ENCODE measurements around the gene PRMT2. TPM values are rescaled to one million over a fixed set of nuclear protein-coding genes. Genes with fewer than 3 reads are reported as not detected.

PRMT2 gene
- total and polyA plus RNA-seq, 2 experiments from 2014 or later, result 51.9 to 56.9 TPM

DNA sequence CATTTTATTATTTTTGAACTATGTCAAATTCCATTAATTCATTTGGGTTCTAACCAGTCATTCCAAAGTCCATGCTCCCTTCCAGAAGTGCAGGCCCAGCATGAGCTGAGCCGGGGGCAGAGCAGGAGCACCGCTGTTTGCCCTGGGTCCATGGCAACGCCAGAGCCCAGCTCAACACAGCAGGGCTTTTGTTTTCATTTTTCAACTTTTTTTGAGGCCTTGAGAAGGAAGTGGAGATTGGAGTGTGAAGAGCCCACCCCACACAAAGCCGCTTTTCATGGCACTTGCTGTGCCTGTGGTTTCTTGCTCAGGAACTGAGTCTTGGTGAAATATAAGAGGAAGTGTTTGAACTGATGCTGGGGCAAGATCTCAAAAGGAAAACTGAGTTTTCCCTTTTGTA, 13.2 kb upstream of the PRMT2 start:
- peaks cover 13% of the 10 kb centered on the region for H3K36me3 Mint-ChIP-seq (ENCODE audit: low read depth)
- peaks cover 22% of the 10 kb centered on the region for H3K9me3 Mint-ChIP-seq
- Histone ChIP-seq H3K4me3 (no peak overlapping the region), H3K79me2 (replicated peaks; ENCODE audit: insufficient read depth) (no peaks in the 10 kb centered on the region), H3K27ac (ENCODE audit: low read depth) (no peak overlapping the region), H3K27me3 (ENCODE audit: insufficient read depth) (no peaks in the 10 kb centered on the region), H3F3A (replicated peaks; ENCODE audit: low read depth) (no peaks in the 10 kb centered on the region), H3K4me2 (no peak overlapping the region), H3K9me2 (ENCODE audit: insufficient read depth) (peaks cover 3% of the 10 kb centered on the region; the same call in 1 of the 2 replicates), H3K36me3 (ENCODE audit: insufficient read depth) (no peaks in the 10 kb centered on the region), H3K4me1 (ENCODE audit: insufficient read depth) (peaks cover 2% of the 10 kb centered on the region), H2AFZ (peak overlapping the region; percentile 48; the same call in 1 of the 2 replicates), H4K20me1 (replicated peaks; ENCODE audit: insufficient read depth) (no peaks in the 10 kb centered on the region)
- TF ChIP-seq EZH2phosphoT487 (IDR thresholded peaks at IDR 0.05; ENCODE audit: unreplicated experiment) (no peak), ZNF114 (CRISPR knock-in tag; IDR thresholded peaks at IDR 0.05) (no peak), EZH2 (IDR thresholded peaks at IDR 0.05; ENCODE audit: low read depth, unreplicated experiment) (no peak), ETS1 (IDR thresholded peaks at IDR 0.05) (no peak), STAT1 (IDR thresholded peaks at IDR 0.05; ENCODE audit: unreplicated experiment) (no peak), CREB1 (CRISPR knock-in tag; IDR thresholded peaks at IDR 0.05; ENCODE audit: low read depth) (no peak), POLR2AphosphoS5 (IDR thresholded peaks at IDR 0.05; ENCODE audit: low read depth) (no peak), ZNF331 (CRISPR knock-in tag; IDR thresholded peaks at IDR 0.05; ENCODE audit: low read depth) (no peak), JUNB (IDR thresholded peaks at IDR 0.05; ENCODE audit: unreplicated experiment) (no peak), NANOG (IDR thresholded peaks at IDR 0.05; ENCODE audit: borderline replicate concordance) (no peak)
- TF ChIP-seq, protein P1, sequence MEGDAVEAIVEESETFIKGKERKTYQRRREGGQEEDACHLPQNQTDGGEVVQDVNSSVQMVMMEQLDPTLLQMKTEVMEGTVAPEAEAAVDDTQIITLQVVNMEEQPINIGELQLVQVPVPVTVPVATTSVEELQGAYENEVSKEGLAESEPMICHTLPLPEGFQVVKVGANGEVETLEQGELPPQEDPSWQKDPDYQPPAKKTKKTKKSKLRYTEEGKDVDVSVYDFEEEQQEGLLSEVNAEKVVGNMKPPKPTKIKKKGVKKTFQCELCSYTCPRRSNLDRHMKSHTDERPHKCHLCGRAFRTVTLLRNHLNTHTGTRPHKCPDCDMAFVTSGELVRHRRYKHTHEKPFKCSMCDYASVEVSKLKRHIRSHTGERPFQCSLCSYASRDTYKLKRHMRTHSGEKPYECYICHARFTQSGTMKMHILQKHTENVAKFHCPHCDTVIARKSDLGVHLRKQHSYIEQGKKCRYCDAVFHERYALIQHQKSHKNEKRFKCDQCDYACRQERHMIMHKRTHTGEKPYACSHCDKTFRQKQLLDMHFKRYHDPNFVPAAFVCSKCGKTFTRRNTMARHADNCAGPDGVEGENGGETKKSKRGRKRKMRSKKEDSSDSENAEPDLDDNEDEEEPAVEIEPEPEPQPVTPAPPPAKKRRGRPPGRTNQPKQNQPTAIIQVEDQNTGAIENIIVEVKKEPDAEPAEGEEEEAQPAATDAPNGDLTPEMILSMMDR (conservative IDR thresholded peaks at IDR 0.05; ENCODE audit: low read depth in 2 of 2), result no peak
- TF ChIP-seq, protein P2, sequence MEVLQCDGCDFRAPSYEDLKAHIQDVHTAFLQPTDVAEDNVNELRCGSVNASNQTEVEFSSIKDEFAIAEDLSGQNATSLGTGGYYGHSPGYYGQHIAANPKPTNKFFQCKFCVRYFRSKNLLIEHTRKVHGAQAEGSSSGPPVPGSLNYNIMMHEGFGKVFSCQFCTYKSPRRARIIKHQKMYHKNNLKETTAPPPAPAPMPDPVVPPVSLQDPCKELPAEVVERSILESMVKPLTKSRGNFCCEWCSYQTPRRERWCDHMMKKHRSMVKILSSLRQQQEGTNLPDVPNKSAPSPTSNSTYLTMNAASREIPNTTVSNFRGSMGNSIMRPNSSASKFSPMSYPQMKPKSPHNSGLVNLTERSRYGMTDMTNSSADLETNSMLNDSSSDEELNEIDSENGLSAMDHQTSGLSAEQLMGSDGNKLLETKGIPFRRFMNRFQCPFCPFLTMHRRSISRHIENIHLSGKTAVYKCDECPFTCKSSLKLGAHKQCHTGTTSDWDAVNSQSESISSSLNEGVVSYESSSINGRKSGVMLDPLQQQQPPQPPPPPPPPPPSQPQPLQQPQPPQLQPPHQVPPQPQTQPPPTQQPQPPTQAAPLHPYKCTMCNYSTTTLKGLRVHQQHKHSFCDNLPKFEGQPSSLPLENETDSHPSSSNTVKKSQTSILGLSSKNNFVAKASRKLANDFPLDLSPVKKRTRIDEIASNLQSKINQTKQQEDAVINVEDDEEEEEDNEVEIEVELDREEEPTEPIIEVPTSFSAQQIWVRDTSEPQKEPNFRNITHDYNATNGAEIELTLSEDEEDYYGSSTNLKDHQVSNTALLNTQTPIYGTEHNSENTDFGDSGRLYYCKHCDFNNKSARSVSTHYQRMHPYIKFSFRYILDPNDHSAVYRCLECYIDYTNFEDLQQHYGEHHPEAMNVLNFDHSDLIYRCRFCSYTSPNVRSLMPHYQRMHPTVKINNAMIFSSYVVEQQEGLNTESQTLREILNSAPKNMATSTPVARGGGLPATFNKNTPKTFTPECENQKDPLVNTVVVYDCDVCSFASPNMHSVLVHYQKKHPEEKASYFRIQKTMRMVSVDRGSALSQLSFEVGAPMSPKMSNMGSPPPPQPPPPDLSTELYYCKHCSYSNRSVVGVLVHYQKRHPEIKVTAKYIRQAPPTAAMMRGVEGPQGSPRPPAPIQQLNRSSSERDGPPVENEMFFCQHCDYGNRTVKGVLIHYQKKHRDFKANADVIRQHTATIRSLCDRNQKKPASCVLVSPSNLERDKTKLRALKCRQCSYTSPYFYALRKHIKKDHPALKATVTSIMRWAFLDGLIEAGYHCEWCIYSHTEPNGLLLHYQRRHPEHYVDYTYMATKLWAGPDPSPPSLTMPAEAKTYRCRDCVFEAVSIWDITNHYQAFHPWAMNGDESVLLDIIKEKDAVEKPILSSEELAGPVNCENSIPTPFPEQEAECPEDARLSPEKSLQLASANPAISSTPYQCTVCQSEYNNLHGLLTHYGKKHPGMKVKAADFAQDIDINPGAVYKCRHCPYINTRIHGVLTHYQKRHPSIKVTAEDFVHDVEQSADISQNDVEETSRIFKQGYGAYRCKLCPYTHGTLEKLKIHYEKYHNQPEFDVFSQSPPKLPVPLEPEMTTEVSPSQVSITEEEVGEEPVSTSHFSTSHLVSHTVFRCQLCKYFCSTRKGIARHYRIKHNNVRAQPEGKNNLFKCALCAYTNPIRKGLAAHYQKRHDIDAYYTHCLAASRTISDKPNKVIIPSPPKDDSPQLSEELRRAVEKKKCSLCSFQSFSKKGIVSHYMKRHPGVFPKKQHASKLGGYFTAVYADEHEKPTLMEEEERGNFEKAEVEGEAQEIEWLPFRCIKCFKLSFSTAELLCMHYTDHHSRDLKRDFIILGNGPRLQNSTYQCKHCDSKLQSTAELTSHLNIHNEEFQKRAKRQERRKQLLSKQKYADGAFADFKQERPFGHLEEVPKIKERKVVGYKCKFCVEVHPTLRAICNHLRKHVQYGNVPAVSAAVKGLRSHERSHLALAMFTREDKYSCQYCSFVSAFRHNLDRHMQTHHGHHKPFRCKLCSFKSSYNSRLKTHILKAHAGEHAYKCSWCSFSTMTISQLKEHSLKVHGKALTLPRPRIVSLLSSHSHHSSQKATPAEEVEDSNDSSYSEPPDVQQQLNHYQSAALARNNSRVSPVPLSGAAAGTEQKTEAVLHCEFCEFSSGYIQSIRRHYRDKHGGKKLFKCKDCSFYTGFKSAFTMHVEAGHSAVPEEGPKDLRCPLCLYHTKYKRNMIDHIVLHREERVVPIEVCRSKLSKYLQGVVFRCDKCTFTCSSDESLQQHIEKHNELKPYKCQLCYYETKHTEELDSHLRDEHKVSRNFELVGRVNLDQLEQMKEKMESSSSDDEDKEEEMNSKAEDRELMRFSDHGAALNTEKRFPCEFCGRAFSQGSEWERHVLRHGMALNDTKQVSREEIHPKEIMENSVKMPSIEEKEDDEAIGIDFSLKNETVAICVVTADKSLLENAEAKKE (CRISPR knock-in tag; IDR thresholded peaks at IDR 0.05), result no peak
- TF ChIP-seq, protein P3, sequence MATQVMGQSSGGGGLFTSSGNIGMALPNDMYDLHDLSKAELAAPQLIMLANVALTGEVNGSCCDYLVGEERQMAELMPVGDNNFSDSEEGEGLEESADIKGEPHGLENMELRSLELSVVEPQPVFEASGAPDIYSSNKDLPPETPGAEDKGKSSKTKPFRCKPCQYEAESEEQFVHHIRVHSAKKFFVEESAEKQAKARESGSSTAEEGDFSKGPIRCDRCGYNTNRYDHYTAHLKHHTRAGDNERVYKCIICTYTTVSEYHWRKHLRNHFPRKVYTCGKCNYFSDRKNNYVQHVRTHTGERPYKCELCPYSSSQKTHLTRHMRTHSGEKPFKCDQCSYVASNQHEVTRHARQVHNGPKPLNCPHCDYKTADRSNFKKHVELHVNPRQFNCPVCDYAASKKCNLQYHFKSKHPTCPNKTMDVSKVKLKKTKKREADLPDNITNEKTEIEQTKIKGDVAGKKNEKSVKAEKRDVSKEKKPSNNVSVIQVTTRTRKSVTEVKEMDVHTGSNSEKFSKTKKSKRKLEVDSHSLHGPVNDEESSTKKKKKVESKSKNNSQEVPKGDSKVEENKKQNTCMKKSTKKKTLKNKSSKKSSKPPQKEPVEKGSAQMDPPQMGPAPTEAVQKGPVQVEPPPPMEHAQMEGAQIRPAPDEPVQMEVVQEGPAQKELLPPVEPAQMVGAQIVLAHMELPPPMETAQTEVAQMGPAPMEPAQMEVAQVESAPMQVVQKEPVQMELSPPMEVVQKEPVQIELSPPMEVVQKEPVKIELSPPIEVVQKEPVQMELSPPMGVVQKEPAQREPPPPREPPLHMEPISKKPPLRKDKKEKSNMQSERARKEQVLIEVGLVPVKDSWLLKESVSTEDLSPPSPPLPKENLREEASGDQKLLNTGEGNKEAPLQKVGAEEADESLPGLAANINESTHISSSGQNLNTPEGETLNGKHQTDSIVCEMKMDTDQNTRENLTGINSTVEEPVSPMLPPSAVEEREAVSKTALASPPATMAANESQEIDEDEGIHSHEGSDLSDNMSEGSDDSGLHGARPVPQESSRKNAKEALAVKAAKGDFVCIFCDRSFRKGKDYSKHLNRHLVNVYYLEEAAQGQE (IDR thresholded peaks at IDR 0.05; ENCODE audit: unreplicated experiment), result no peak
- no peak overlapping the region for H3K4me3 Mint-ChIP-seq
- DNase-seq (ENCODE audit: low spot score) (peak; percentile 18), ATAC-seq (peak; percentile 79)
- H3K4me1 Mint-ChIP-seq, result peaks cover 9% of the 10 kb centered on the region; the same call in 2 of the 3 replicates
- peaks cover 11% of the 10 kb centered on the region for H3K27me3 Mint-ChIP-seq (ENCODE audit: insufficient read depth, low read depth, poor library complexity)
- no peak overlapping the region for H3K27ac Mint-ChIP-seq

All from GM23338 (cell line).